GM06990 (cell line): ENCODE measurements around the gene PDE4C.
"Not testable (repeated sequence)": the region's sequence is repeated elsewhere in the genome, so short reads cannot be mapped to it uniquely, and the experiment has no call there.

Experiments
- DNase-seq: peaks from one replicate; pipeline ENCODE4 v3.0.0-alpha.2; 2011; ENCODE audit not compliant: insufficient read length; ENCODE audit errors: extremely low read depth
- H3K27me3 ChIP-seq: replicated peaks from 2 replicates; pipeline ENCODE4 v1.6.0; 2011; ENCODE audit warnings: low read length; ENCODE audit not compliant: control insufficient read depth, insufficient read depth
- H3K36me3 ChIP-seq: 2 replicates; pipeline ENCODE4 v1.5.1; 2011; ENCODE audit warnings: low read length; ENCODE audit not compliant: control insufficient read depth, insufficient read depth
- H3K4me3 ChIP-seq: replicated peaks from 2 replicates; pipeline ENCODE4 v1.5.1; 2011; ENCODE audit warnings: low read depth, mild to moderate bottlenecking, control low read depth, low read length
- CTCF ChIP-seq: IDR thresholded peaks from 2 replicates; pipeline ENCODE4 v1.5.1; 2011; ENCODE audit warnings: low read length, control low read depth, mild to moderate bottlenecking, inconsistent platforms; ENCODE audit not compliant: insufficient read depth, poor library complexity, severe bottlenecking

Gene PDE4C

DNA sequence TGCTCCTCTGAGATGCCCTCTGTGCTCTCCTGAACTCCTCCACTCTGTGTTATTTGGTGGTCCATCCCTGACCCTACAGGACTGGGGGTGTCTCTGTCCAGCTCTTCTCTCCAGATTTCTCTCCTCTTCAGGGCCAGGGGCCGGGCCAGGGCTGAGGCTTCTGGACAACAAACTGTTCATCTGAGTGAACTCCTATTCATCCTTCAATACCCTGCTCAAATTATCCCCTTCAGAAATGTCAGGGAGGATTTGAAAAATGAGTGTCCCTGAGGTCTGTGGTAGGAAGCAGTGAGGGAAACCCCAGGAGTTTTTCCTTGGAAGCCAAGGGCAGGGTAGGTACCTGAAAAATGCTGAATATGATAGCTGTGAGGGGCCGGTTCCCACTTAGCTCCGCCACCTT lies 7.6 kb downstream of the PDE4C start:
- Histone ChIP-seq H3K36me3 (no peaks in the 10 kb centered on the region), H3K27me3 (no peaks in the 10 kb centered on the region), H3K4me3 (no peak overlapping the region)
- DNase-seq, result no peak
- no peak for TF ChIP-seq CTCF

DNA sequence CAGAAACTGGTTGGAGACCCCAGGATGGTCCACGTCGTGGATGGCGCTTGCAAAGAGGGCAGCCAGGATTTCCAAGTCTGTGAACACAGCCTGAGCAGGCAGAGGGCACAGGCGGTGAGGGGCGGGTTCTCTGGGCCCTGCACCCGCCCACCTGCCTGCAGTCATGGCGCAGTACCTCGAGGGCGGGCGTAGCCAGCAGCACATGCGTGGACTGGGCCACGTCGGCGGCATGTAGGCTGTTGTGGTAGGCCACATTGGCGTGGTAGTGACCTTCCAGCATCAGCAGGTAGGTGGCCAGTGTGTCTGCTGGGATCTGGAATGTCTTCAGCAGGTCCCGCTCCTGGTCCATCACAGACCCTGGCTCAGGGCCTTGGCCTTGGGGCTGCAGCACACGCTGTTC lies 8.1 kb downstream of the PDE4C start:
- no peaks in the 10 kb centered on the region for H3K36me3 ChIP-seq
- no peak for TF ChIP-seq CTCF
- no peak for DNase-seq
- H3K4me3 ChIP-seq, result no peak overlapping the region
- H3K27me3 ChIP-seq, result no peaks in the 10 kb centered on the region

DNA sequence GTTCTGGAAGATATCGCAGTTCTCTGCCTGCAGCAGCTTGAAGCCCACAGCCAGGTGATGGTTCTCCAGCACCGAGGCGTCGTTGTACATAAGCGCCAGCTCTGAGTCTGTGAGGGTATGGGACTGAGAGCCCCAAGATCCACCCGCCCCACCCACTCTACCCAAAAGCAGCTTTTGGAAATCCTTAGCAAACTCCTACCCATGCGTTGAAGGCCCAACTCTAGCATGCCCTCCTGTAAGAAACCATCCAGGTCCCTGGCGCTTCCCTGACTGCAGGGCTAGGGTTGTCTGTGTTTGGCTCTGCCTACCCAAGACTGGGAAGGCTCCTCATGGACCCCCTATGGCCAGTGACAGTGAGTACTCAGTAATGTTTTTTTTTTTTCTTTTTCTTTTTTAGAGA lies 9.4 kb downstream of the PDE4C start:
- H3K27me3 ChIP-seq, result no peaks in the 10 kb centered on the region
- H3K4me3 ChIP-seq, result no peak overlapping the region
- H3K36me3 ChIP-seq, result no peaks in the 10 kb centered on the region
- TF ChIP-seq CTCF, result no peak
- no peak for DNase-seq

GRCh38 chr19:18214779-18215433 lies 11.3 kb downstream of the PDE4C start:
- TF ChIP-seq CTCF, result no peak
- Histone ChIP-seq H3K36me3 (no peaks in the 10 kb centered on the region), H3K27me3 (no peaks in the 10 kb centered on the region; the same call in none of the 2 replicates), H3K4me3 (no peak overlapping the region)
- DNase-seq, result no peak

DNA sequence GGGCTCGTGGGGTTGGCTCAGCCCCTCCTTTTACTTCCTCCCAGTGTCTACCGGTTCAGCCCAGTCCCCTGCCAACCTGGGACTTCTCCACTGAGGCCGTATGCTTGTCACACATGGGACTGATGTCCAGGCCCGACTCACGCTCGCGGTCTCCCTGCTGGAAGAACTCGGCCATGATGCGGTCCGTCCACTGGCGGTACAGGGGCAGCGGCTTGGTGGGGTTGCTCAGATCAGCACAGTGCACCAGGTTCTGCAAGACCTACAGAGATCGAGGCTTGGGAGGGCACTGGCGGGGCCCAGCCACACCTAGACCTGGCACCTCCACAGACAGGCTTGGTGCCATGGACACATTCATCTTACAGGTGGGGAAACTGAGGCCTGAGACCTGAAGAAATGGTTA lies 14.6 kb downstream of the PDE4C start:
- no peak overlapping the region for H3K4me3 ChIP-seq
- DNase-seq, result no peak
- H3K27me3 ChIP-seq, result peaks cover 2% of the 10 kb centered on the region
- TF ChIP-seq CTCF, result no peak
- H3K36me3 ChIP-seq, result no peaks in the 10 kb centered on the region

GRCh38 chr19:18209912-18210311 lies 16.3 kb downstream of the PDE4C start:
- not testable (repeated sequence) for H3K4me3 ChIP-seq, H3K27me3 ChIP-seq, DNase-seq, H3K36me3 ChIP-seq
